ENCODE results near the gene UNC13D. TPM values are rescaled to one million over a fixed set of nuclear protein-coding genes. Genes with fewer than 3 reads are reported as not detected.
A peak's percentile ranks its signal among the peaks of the same experiment; 100 is the strongest.

The UNC13D gene
- total and polyA plus RNA-seq, 11 donors: 2.1 to 28.5 (median 5.8) TPM

GRCh38 chr17:75785016-75785890 lies 59.0 kb downstream of the UNC13D start:
- intact Hi-C loops (cut with DNase I): loop anchor here in 4 of 10 donors (2.0 to 10.0 kb wide), 6 partner anchors 24 to 110 kb away; partner anchors contain the start of genes TRIM65 (in 1 of the 4) and WBP2 (in 1 of the 4)
- H3K27me3 ChIP-seq: no peaks in the 10 kb centered on the region
- H3K27ac ChIP-seq: peak overlapping the region; percentile 94 to 100 (median 99)
- H3K9me3 ChIP-seq: no peaks in the 10 kb centered on the region
- ATAC-seq (peak; percentile 80 to 95 (median 92)), DNase-seq (peak; percentile 92 to 95 (median 93))
- peaks cover 0 to 7% (median 0%) of the 10 kb centered on the region in 9 donors for H3K36me3 ChIP-seq
- TF ChIP-seq POLR2A (IDR thresholded peaks at IDR 0.05): peak in 1 of 2 donors; percentile 52
- no peak for TF ChIP-seq CTCF (IDR thresholded peaks at IDR 0.05)
- H3K4me1 ChIP-seq: peaks cover 1 to 52% (median 35%) of the 10 kb centered on the region in 12 donors
- 3 to 10% (median 5%) methylated on average over 13 to 43 of the region's 43 CpGs for WGBS, 4 donors
- peak overlapping the region; percentile 45 to 89 (median 75) for H3K4me3 ChIP-seq

- Histone ChIP-seq H3K4me1 (peaks cover 4 to 56% (median 36%) of the 10 kb centered on the region in 12 donors), H3K27me3 (no peaks in the 10 kb centered on the region), H3K36me3 (peaks cover 0 to 7% (median 0%) of the 10 kb centered on the region in 9 donors), H3K9me3 (no peaks in the 10 kb centered on the region), H3K4me3 (peak within 1 kb of the TSS; percentile 45 to 89 (median 75)), H3K27ac (peak within 1 kb of the TSS; percentile 94 to 100 (median 99))
- TF ChIP-seq CTCF (IDR thresholded peaks at IDR 0.05) (no peak), POLR2A (IDR thresholded peaks at IDR 0.05) (peak in 1 of 2 donors; percentile 59)
- peak; percentile 97 to 99 (median 98) for DNase-seq
- WGBS, 4 donors: 0% methylated on average over 11 to 45 of the region's 45 CpGs
- intact Hi-C loops (cut with DNase I): loop anchor here in 4 of 10 donors (2.0 to 10.0 kb wide), 6 partner anchors 24 to 110 kb away; partner anchors contain the start of genes TRIM65 (in 1 of the 4) and WBP2 (in 1 of the 4)
- ATAC-seq: peak; percentile 91 to 94 (median 93)
Observed at GRCh38 chr17:75784473-75785015, 59.7 kb downstream of the UNC13D start, which contains the start of gene UNK. TSS of gene UNK (plus strand) at chr17:75784806. CDS start at chr17:75784881, 75 bp downstream.

GRCh38 chr17:75783803-75784472 lies 60.3 kb downstream of the UNC13D start:
- TF ChIP-seq CTCF (IDR thresholded peaks at IDR 0.05): no peak
- TF ChIP-seq POLR2A (IDR thresholded peaks at IDR 0.05): no peak
- Histone ChIP-seq H3K36me3 (peaks cover 0 to 8% (median 1%) of the 10 kb centered on the region in 9 donors), H3K27ac (peak overlapping the region; percentile 94 to 100 (median 99)), H3K9me3 (no peaks in the 10 kb centered on the region), H3K27me3 (no peaks in the 10 kb centered on the region), H3K4me3 (peak overlapping the region in 11 of 12 donors; percentile 59 to 89 (median 75)), H3K4me1 (peaks cover 4 to 56% (median 36%) of the 10 kb centered on the region in 12 donors)
- 57 to 65% (median 61%) methylated on average over 19 to 20 of the region's 20 CpGs for WGBS, 4 donors
- DNase-seq: peak in 2 of 5 donors; percentile 49 to 66
- peak; percentile 0 to 12 (median 0) for ATAC-seq
- intact Hi-C loops (cut with DNase I): loop anchor here in 3 of 10 donors (2.0 to 10.0 kb wide), 5 partner anchors 25 to 111 kb away; partner anchors contain the start of genes TRIM65 (in 1 of the 3) and WBP2 (in 1 of the 3)

All from heart left ventricle (tissue), 16 donors.